Measurements from ENCODE around the gene BLOC1S5. TPM values are rescaled to one million over a fixed set of nuclear protein-coding genes. Genes with fewer than 3 reads are reported as not detected.

BLOC1S5 gene
- total and polyA plus RNA-seq, 2 of the 8 experiments (the other 6 are each of a cell fraction or from before 2014, with no cell fraction given): 3.4 to 17.2 TPM

- TF ChIP-seq ATF2 (IDR thresholded peaks at IDR 0.05; ENCODE audit: low read length): no peak
- TF ChIP-seq MAX (IDR thresholded peaks at IDR 0.05): no peak
Measured at GRCh38 chr6:8000188-8000596, 64.0 kb downstream of the BLOC1S5 start (continued).
